ENCODE data around the gene DGCR6.
"Not testable (repeated sequence)": the region's sequence is repeated elsewhere in the genome, so short reads cannot be mapped to it uniquely, and the experiment has no call there.

DGCR6 gene

DNA sequence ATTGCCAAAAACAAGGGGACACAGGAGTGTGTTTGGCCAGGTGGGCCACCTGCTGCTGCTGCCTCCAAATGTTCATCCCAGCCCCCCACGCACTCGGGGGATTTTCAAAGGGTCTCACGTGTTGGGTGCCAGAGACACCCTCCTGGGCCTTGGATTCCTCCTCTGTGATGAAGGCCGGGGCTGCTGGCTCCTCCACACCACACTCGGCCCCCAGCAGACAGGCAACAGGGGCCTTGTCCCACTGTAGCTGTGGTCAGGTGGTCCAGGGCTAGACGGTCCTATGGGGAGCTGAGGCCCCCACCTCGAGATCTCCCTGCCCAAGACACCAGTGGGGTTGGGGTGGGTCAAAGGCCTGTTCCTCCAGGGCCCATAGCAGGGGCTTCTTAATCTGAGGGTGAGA lies 55.1 kb downstream of the DGCR6 start:
- DNase-seq (ENCODE audit: low read depth) = not testable (repeated sequence)
